SJSA1 (cell line): ENCODE results near the gene RTEL1. TPM values are rescaled to one million over a fixed set of nuclear protein-coding genes. Genes with fewer than 3 reads are reported as not detected.

Experiments
- DNase-seq, 2 experiments: peaks; one replicate each; pipeline ENCODE4 v3.0.0-alpha.2; 2015 to 2020; ENCODE audit warnings: low spot score in 2 of 2, low read depth in 1 of 2
- H3K27ac ChIP-seq: fragments of 250-450 bp; sonication (Bioruptor Pico); 2 replicates; pipeline ENCODE4 v1.5.1; 2020; ENCODE audit warnings: mild to moderate bottlenecking, moderate library complexity
- H3K27me3 ChIP-seq: fragments of 250-450 bp; sonication (Bioruptor Pico); replicated peaks from 2 replicates; pipeline ENCODE4 v1.5.1; 2020; ENCODE audit warnings: mild to moderate bottlenecking, moderate library complexity
- H3K36me3 ChIP-seq: fragments of 250-450 bp; sonication (Bioruptor Pico); 2 replicates; pipeline ENCODE4 v1.5.1; 2020; ENCODE audit warnings: mild to moderate bottlenecking
- H3K4me1 ChIP-seq: fragments of 250-450 bp; sonication (Bioruptor Pico); replicated peaks from 2 replicates; pipeline ENCODE4 v1.6.1; 2021; ENCODE audit warnings: mild to moderate bottlenecking
- H3K4me3 ChIP-seq: fragments of 250-450 bp; sonication (Bioruptor Pico); 2 replicates; pipeline ENCODE4 v1.5.1; 2020; ENCODE audit warnings: mild to moderate bottlenecking
- H3K9me3 ChIP-seq: fragments of 250-450 bp; sonication (Bioruptor Pico); replicated peaks from 2 replicates; pipeline ENCODE4 v1.5.1; 2020; ENCODE audit warnings: mild to moderate bottlenecking
- total RNA-seq: library from RNA; depleted of rRNA; stranded (reverse); fragments of >200 nt; shearing (Covaris generic); gene quantifications from 2 replicates; pipeline ENCODE4 v1.2.3, GENCODE V29; 2014

The RTEL1 gene
- total RNA-seq, 1 experiment from 2014 or later = 11.0 TPM

DNA sequence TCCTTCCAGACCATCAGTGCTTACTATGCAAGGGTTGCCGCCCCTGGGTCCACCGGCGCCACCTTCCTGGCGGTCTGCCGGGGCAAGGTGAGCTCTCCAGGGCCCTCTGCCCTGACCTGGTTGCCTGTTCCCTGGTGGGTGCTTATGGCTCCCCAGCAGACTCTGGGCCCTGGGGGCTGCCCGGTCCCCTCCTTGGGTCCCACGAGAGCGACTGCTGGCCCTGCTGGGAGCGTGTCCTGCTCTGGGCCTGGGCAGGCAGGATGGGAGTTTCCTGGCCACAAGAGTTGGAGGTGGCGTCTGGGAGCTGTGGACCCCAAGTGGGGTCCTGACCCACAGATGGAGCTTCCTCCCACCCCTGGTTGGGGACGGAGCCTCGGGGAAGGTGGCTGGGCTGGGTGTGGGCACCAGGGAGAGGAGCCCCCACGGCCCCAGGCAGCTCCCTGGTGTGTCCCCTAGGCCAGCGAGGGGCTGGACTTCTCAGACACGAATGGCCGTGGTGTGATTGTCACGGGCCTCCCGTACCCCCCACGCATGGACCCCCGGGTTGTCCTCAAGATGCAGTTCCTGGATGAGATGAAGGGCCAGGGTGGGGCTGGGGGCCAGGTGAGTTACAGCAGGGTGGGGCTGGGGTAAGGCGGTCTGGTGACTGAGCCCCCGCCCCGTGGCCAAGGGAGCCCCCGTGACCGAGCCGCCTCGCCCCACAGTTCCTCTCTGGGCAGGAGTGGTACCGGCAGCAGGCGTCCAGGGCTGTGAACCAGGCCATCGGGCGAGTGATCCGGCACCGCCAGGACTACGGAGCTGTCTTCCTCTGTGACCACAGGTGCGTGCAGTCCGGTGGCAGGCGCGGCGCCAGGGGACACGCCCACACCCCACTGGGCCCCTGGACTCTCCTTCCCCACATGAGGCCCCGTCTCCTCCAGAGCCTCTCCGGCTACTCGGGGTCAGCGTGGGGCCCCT is 31.2 kb downstream of the RTEL1 start:
- DNase-seq = no peak
- H3K4me3 ChIP-seq = no peak overlapping the region
- no peaks in the 10 kb centered on the region for H3K9me3 ChIP-seq
- H3K27ac ChIP-seq = no peak overlapping the region
- no peaks in the 10 kb centered on the region for H3K27me3 ChIP-seq
- peaks cover 41% of the 10 kb centered on the region for H3K36me3 ChIP-seq
- no peaks in the 10 kb centered on the region for H3K4me1 ChIP-seq

DNA sequence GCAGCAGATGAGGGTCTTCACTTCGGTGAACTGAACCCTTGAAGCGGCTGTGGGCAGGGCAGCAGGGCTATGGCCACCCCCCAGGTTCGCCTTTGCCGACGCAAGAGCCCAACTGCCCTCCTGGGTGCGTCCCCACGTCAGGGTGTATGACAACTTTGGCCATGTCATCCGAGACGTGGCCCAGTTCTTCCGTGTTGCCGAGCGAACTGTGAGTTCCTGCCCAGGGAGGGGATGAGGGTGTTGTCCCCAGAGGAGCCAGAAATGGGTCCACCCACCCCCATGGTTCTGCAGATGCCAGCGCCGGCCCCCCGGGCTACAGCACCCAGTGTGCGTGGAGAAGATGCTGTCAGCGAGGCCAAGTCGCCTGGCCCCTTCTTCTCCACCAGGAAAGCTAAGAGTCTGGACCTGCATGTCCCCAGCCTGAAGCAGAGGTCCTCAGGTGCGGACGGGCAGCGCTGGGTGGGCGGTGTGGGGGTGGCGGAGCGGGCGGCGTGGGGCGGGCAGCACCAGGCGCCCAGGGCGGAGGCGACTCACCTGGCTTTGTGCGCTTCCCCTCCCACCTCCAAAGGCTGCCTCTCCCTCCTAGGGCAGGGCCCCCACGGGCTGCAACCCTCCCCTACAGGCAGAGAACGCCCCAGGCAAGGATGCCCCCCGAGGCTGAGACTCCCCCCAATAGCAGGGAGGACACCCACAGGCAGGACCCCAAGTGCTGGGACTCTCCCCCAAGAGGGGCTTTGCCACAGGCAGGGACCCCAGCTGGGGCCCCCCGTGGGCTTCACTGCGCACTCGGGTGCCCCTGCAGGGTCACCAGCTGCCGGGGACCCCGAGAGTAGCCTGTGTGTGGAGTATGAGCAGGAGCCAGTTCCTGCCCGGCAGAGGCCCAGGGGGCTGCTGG is 32.1 kb downstream of the RTEL1 start:
- H3K27me3 ChIP-seq = no peaks in the 10 kb centered on the region

DNA sequence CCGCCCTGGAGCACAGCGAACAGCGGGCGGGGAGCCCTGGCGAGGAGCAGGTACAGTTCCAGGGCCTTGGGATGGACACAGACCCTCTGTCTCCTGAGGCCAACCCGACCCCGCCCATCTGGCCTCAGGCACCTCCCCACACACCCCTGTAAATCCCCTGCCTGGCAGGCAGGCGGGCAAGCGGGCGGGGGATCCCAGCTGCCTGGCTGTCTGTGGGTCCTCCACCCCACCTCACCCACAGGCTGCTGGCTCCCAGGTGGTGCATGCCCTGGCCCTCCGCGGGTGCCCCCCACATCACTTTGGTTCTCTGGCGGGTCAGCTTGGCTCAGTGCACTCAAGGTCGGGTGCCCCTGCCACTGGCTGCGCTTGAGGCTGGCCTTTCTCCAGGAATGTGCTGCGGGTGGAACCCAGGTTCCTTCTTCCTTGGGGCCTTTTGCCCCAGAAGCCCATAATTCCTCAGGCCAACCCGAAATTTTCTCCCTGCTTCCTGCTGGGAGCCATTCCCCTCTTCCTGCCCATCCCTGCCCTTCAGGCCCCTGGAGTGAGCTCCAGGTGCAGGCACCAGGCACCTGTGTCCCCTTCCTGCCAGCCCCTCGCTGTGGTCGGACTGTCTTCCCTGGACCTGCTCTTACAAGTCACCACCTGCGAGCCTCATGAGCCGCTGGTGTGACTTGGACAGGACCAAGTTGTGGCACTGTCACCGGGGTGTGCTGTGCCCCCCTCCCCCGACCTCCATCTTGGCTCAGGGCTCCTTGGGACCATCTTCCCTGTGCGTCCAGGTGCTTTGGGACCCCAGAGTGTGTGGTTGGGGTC is 33.0 kb downstream of the RTEL1 start:
- H3K9me3 ChIP-seq = no peaks in the 10 kb centered on the region
- no peak overlapping the region for H3K27ac ChIP-seq
- DNase-seq = no peak
- H3K4me3 ChIP-seq = no peak overlapping the region
- no peaks in the 10 kb centered on the region for H3K4me1 ChIP-seq
- peaks cover 47% of the 10 kb centered on the region for H3K36me3 ChIP-seq
- H3K27me3 ChIP-seq = no peaks in the 10 kb centered on the region

More for the DNA sequence above, 32.1 kb downstream of the RTEL1 start:
- Histone ChIP-seq H3K9me3 (no peaks in the 10 kb centered on the region), H3K4me1 (no peaks in the 10 kb centered on the region), H3K27ac (no peak overlapping the region), H3K36me3 (peaks cover 47% of the 10 kb centered on the region), H3K4me3 (no peak overlapping the region)
- no peak for DNase-seq

DNA sequence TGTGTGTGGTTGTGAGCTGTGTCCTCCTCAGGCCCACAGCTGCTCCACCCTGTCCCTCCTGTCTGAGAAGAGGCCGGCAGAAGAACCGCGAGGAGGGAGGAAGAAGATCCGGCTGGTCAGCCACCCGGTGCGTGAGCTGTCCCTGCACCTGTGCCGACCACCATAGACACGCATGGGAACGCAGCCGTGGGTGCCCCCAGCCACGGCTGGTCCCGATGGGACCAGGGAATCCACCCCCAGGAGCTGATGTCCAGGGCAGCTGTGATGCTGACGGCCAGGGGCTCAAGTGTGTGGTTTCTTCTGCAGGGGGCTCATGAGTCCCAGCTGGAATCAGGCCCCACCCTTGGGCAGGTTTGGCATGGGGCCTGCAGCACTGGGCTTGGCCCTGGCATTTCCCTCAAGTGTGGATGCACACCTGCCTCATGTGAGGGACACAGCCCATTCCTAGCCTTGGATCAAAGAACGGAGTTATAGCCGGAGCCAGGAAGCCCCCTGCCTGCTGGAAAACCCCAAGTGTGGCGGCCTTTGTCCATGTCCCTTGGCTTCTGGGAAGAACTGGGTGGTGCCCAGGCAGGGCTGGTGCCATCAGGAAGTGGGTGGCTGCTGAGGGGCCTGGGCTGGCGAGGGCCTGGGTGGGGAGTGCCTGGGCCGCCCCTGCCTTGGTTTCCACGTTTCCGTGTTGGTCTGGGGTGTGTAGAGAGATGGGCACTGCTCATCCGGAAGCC is 33.8 kb downstream of the RTEL1 start:
- H3K4me3 ChIP-seq = no peak overlapping the region
- DNase-seq = no peak
- no peak overlapping the region for H3K27ac ChIP-seq
- H3K36me3 ChIP-seq = peaks cover 46% of the 10 kb centered on the region
- H3K9me3 ChIP-seq = no peaks in the 10 kb centered on the region
- H3K27me3 ChIP-seq = no peaks in the 10 kb centered on the region
- no peaks in the 10 kb centered on the region for H3K4me1 ChIP-seq

DNA sequence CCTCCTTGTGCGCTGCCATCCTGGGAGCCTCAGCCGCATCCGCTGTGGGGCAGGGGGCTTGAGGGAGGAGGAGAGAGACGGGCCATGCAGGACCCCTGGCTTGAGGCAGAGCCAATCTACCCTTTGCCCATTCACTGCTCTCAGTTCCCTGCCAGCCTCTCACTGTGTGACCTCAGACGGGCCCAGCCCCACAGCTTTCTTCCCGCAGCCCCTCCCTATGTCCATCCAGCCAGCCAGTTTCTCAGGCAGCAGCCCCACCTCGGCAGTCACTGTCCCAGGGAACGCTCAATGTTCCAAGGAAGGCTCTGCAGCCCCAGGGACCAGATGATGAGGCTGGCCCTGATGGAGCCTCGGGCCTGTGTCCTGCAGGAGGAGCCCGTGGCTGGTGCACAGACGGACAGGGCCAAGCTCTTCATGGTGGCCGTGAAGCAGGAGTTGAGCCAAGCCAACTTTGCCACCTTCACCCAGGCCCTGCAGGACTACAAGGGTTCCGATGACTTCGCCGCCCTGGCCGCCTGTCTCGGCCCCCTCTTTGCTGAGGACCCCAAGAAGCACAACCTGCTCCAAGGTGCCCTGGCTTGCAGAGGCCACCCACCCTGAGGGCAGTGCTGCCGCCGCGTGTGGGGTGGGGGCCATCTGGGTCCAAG is 34.4 kb downstream of the RTEL1 start:
- Histone ChIP-seq H3K4me3 (no peak overlapping the region), H3K36me3 (peaks cover 50% of the 10 kb centered on the region), H3K27me3 (no peaks in the 10 kb centered on the region), H3K9me3 (no peaks in the 10 kb centered on the region), H3K27ac (no peak overlapping the region), H3K4me1 (peaks cover 3% of the 10 kb centered on the region; the same call in 1 of the 2 replicates)
- no peak for DNase-seq

DNA sequence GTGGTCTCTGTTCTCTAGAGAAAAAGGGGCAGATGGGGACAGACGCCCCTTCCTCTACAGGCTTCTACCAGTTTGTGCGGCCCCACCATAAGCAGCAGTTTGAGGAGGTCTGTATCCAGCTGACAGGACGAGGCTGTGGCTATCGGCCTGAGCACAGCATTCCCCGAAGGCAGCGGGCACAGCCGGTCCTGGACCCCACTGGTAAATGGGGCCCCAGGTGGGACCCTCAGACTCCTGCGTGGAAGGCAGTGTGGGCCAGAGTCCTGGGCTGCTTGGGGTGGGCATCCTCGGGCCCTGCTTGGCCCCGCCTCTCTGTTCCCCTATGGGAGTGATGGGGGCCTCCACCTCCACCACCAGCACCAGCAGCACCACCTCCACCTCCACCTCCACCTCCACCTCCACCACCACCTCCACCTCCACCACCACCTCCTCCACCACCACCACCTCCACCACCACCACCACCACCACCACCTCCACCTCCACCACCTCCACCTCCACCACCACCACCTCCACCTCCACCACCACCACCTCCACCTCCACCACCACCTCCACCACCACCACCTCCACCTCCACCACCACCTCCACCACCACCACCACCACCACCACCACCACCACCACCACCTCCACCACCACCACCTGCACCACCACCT is 35.1 kb downstream of the RTEL1 start:
- no peak overlapping the region for H3K4me3 ChIP-seq
- DNase-seq = no peak
- peaks cover 8% of the 10 kb centered on the region for H3K4me1 ChIP-seq
- peaks cover 56% of the 10 kb centered on the region for H3K36me3 ChIP-seq
- no peaks in the 10 kb centered on the region for H3K9me3 ChIP-seq
- no peak overlapping the region for H3K27ac ChIP-seq
- H3K27me3 ChIP-seq = no peaks in the 10 kb centered on the region

DNA sequence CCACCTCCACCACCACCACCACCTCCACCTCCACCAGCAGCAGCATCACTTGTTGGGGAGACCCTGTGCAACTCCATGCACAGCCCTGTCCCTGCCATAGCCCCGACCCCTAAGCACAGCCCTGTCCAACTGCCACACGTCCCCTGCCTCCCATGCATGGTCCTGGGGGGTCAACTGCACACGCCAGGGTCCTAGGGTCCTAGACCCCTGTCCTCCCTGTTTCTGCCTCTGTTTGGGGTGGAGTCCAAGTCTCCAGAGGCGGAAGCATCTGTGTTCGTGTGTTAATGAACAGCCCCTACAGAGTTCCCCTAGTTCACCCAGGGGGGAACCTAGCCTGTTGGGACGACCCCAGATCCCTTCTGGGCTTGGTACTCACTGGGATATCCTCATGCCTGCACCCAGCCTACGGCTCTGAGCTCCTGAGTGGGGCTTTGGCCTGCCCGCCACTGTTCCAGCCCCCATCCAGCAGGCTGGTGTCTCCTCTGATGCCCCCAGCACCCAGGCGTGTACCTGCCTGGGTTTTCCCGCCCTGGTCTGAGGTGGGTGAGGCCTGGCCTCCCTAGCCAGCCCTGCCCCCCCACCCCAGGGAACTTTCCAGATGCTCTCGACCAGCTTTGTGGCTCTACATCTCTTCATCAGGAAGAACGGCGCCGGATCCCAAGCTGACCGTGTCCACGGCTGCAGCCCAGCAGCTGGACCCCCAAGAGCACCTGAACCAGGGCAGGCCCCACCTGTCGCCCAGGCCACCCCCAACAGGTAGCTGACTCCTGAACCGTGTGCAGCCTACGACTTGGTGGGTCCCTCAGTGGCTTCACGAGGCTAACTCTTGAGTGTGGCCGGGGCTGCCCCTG is 35.8 kb downstream of the RTEL1 start:
- no peak for DNase-seq
- no peak overlapping the region for H3K4me3 ChIP-seq
- H3K27me3 ChIP-seq = no peaks in the 10 kb centered on the region
- H3K27ac ChIP-seq = no peak overlapping the region
- H3K36me3 ChIP-seq = peaks cover 58% of the 10 kb centered on the region
- no peaks in the 10 kb centered on the region for H3K9me3 ChIP-seq
- H3K4me1 ChIP-seq = peaks cover 16% of the 10 kb centered on the region

DNA sequence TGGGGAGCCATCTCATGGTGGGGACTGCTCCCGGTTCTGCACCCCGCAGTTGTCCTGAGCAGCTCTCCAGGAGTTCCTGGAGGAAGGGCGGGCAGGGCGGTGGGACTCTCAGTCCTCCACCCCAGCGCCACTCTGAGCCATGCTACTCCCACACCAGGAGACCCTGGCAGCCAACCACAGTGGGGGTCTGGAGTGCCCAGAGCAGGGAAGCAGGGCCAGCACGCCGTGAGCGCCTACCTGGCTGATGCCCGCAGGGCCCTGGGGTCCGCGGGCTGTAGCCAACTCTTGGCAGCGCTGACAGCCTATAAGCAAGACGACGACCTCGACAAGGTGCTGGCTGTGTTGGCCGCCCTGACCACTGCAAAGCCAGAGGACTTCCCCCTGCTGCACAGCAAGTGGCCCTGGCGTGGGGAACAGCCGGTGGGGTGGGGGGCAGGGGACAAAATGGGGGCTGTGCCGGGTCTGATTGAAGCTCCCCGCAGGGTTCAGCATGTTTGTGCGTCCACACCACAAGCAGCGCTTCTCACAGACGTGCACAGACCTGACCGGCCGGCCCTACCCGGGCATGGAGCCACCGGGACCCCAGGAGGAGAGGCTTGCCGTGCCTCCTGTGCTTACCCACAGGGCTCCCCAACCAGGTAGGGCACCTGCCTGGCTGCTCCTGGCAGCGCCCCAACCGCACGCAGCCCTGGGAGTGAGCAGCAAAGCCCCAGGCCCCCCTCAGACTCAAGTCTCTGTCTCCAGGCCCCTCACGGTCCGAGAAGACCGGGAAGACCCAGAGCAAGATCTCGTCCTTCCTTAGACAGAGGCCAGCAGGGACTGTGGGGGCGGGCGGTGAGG is 36.7 kb downstream of the RTEL1 start:
- H3K27me3 ChIP-seq = no peaks in the 10 kb centered on the region

DNA sequence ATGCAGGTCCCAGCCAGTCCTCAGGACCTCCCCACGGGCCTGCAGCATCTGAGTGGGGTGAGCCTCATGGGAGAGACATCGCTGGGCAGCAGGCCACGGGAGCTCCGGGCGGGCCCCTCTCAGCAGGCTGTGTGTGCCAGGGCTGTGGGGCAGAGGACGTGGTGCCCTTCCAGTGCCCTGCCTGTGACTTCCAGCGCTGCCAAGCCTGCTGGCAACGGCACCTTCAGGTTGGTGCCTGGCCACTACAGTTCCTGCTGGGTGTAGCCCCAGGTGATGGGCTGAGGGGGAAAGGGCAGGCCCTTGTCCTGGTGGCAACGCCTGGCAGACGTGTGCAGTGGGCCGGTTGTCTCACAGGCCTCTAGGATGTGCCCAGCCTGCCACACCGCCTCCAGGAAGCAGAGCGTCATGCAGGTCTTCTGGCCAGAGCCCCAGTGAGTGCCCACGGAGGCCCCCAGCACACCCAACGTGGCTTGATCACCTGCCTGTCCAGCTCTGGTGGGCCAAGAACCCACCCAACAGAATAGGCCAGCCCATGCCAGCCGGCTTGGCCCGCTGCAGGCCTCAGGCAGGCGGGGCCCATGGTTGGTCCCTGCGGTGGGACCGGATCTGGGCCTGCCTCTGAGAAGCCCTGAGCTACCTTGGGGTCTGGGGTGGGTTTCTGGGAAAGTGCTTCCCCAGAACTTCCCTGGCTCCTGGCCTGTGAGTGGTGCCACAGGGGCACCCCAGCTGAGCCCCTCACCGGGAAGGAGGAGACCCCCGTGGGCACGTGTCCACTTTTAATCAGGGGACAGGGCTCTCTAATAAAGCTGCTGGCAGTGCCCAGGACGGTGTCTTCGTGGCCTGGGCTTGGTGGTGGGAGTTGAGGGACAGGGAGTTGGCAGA is 37.6 kb downstream of the RTEL1 start:
- H3K9me3 ChIP-seq = no peaks in the 10 kb centered on the region
- H3K27me3 ChIP-seq = no peaks in the 10 kb centered on the region

More for the DNA sequence above, 36.7 kb downstream of the RTEL1 start:
- DNase-seq = no peak
- Histone ChIP-seq H3K36me3 (peaks cover 63% of the 10 kb centered on the region), H3K9me3 (no peaks in the 10 kb centered on the region), H3K4me1 (peaks cover 24% of the 10 kb centered on the region), H3K4me3 (no peak overlapping the region), H3K27ac (no peak overlapping the region)

DNA sequence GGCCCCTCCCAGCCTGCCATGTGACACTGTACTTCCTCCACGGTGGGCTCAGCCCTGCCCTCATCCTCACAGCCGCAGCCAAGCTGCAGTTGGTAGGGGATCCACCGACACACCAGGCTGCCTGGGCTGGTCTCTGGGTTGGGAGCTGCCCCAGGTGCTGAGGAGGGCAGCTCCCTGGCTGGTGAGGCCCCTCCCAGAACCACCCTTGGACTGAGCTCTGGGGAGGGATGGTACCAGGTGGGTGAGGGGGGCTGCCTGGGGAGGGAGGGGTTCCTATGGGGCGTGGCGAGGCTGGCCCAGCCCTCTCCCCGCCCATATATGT is 38.2 kb downstream of the RTEL1 start:
- Histone ChIP-seq H3K27me3 (no peaks in the 10 kb centered on the region), H3K27ac (no peak overlapping the region), H3K9me3 (no peaks in the 10 kb centered on the region), H3K36me3 (peaks cover 67% of the 10 kb centered on the region), H3K4me3 (no peak overlapping the region), H3K4me1 (peaks cover 27% of the 10 kb centered on the region)
- DNase-seq = no peak

More for the DNA sequence above, 37.6 kb downstream of the RTEL1 start:
- H3K4me1 ChIP-seq = peaks cover 27% of the 10 kb centered on the region
- no peak overlapping the region for H3K4me3 ChIP-seq
- no peak for DNase-seq
- no peak overlapping the region for H3K27ac ChIP-seq
- H3K36me3 ChIP-seq = peaks cover 68% of the 10 kb centered on the region
